DMS79 (cell line): ENCODE measurements around the gene ZKSCAN8.

Experiments used
- DNase-seq: peaks from one replicate; lab custom pipeline; 2025; lab: John Stamatoyannopoulos, UW

Gene ZKSCAN8

GRCh38 chr6:28206527-28206926 lies 64.8 kb downstream of the ZKSCAN8 start:
- no peak for DNase-seq

DNA sequence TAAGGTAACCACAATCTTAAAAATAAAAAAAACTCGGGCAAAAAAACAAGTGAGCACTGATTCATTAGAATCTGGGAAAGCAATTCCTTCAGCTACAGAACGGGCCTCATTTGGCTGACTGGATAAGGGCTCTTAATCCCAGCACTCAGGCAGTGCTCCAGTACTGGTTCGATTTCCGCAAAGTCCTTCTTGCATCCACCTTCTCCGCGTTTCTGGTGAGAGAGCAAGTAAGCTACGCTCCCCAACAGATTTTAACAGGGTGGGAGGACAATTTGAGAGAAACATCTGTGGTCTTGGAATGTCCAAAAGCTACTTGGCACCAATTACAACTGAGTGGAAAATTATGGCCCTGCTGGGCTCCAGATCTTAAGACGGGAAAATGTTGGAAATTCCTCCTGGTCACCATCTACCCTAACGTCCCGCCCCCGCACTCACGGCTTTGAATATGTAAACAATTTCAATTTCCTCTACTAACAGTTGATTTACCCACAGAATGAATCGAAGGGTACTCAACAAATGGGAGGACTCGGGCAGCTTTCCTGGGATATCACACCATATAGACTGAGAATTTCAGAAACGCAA lies 65.3 kb downstream of the ZKSCAN8 start:
- DNase-seq, result no peak

- DNase-seq, result no peak
Observed at GRCh38 chr6:28207510-28208110, 65.9 kb downstream of the ZKSCAN8 start.

GRCh38 chr6:28208111-28208659 lies 66.5 kb downstream of the ZKSCAN8 start:
- DNase-seq, result no peak
